Measurements from ENCODE around the gene KCNT1.

KCNT1 gene

GRCh38 chr9:135704483-135704882 lies 2.5 kb downstream of the KCNT1 start:
- Histone ChIP-seq H3K9me3 (ENCODE audit: severe bottlenecking) (no peaks in the 10 kb centered on the region), H3K27me3 (ENCODE audit: insufficient read depth, poor library complexity, severe bottlenecking) (peaks cover 21% of the 10 kb centered on the region), H3K4me1 (ENCODE audit: insufficient read depth, poor library complexity, severe bottlenecking) (no peaks in the 10 kb centered on the region), H3K4me3 (ENCODE audit: severe bottlenecking) (no peak overlapping the region), H3K27ac (ENCODE audit: poor library complexity, severe bottlenecking) (no peak overlapping the region), H3K36me3 (ENCODE audit: low read depth) (no peaks in the 10 kb centered on the region)
- no peak for ATAC-seq (ENCODE audit: low read depth)
- TF ChIP-seq CTCF (IDR thresholded peaks at IDR 0.05; ENCODE audit: poor library complexity, severe bottlenecking) = no peak
- DNase-seq (ENCODE audit: low spot score) = no peak

- H3K4me1 ChIP-seq (ENCODE audit: insufficient read depth, poor library complexity, severe bottlenecking) = no peaks in the 10 kb centered on the region
- H3K4me3 ChIP-seq (ENCODE audit: severe bottlenecking) = no peak overlapping the region
- TF ChIP-seq CTCF (IDR thresholded peaks at IDR 0.05; ENCODE audit: poor library complexity, severe bottlenecking) = no peak
- no peak overlapping the region for H3K27ac ChIP-seq (ENCODE audit: poor library complexity, severe bottlenecking)
- H3K36me3 ChIP-seq (ENCODE audit: low read depth) = no peaks in the 10 kb centered on the region
- peaks cover 21% of the 10 kb centered on the region for H3K27me3 ChIP-seq (ENCODE audit: insufficient read depth, poor library complexity, severe bottlenecking)
- ATAC-seq (ENCODE audit: low read depth) (no peak), DNase-seq (ENCODE audit: low spot score) (no peak)
- H3K9me3 ChIP-seq (ENCODE audit: severe bottlenecking) = no peaks in the 10 kb centered on the region
These were observed 3.4 kb downstream of the KCNT1 start for GRCh38 chr9:135705376-135705775.

- DNase-seq (ENCODE audit: low spot score) (no peak), ATAC-seq (ENCODE audit: low read depth) (no peak)
- Histone ChIP-seq H3K4me1 (ENCODE audit: insufficient read depth, poor library complexity, severe bottlenecking) (no peaks in the 10 kb centered on the region), H3K9me3 (ENCODE audit: severe bottlenecking) (no peaks in the 10 kb centered on the region), H3K27me3 (ENCODE audit: insufficient read depth, poor library complexity, severe bottlenecking) (peaks cover 19% of the 10 kb centered on the region), H3K36me3 (ENCODE audit: low read depth) (no peaks in the 10 kb centered on the region), H3K4me3 (ENCODE audit: severe bottlenecking) (no peak overlapping the region), H3K27ac (ENCODE audit: poor library complexity, severe bottlenecking) (no peak overlapping the region)
- no peak for TF ChIP-seq CTCF (IDR thresholded peaks at IDR 0.05; ENCODE audit: poor library complexity, severe bottlenecking)
These were observed 4.3 kb downstream of the KCNT1 start for GRCh38 chr9:135706288-135706687.

GRCh38 chr9:135707252-135708138 lies 5.5 kb downstream of the KCNT1 start:
- no peak overlapping the region for H3K4me3 ChIP-seq (ENCODE audit: severe bottlenecking)
- H3K27me3 ChIP-seq (ENCODE audit: insufficient read depth, poor library complexity, severe bottlenecking) = peaks cover 17% of the 10 kb centered on the region
- H3K4me1 ChIP-seq (ENCODE audit: insufficient read depth, poor library complexity, severe bottlenecking) = no peaks in the 10 kb centered on the region
- no peak overlapping the region for H3K27ac ChIP-seq (ENCODE audit: poor library complexity, severe bottlenecking)
- no peaks in the 10 kb centered on the region for H3K36me3 ChIP-seq (ENCODE audit: low read depth)
- ATAC-seq (ENCODE audit: low read depth) (no peak), DNase-seq (ENCODE audit: low spot score) (no peak)
- no peaks in the 10 kb centered on the region for H3K9me3 ChIP-seq (ENCODE audit: severe bottlenecking)
- TF ChIP-seq CTCF (IDR thresholded peaks at IDR 0.05; ENCODE audit: poor library complexity, severe bottlenecking) = no peak

GRCh38 chr9:135708164-135708563 lies 6.2 kb downstream of the KCNT1 start:
- TF ChIP-seq CTCF (IDR thresholded peaks at IDR 0.05; ENCODE audit: poor library complexity, severe bottlenecking) = no peak
- peaks cover 19% of the 10 kb centered on the region for H3K27me3 ChIP-seq (ENCODE audit: insufficient read depth, poor library complexity, severe bottlenecking)
- H3K4me1 ChIP-seq (ENCODE audit: insufficient read depth, poor library complexity, severe bottlenecking) = no peaks in the 10 kb centered on the region
- no peak overlapping the region for H3K27ac ChIP-seq (ENCODE audit: poor library complexity, severe bottlenecking)
- no peaks in the 10 kb centered on the region for H3K9me3 ChIP-seq (ENCODE audit: severe bottlenecking)
- H3K36me3 ChIP-seq (ENCODE audit: low read depth) = no peaks in the 10 kb centered on the region
- DNase-seq (ENCODE audit: low spot score) (no peak), ATAC-seq (ENCODE audit: low read depth) (no peak)
- H3K4me3 ChIP-seq (ENCODE audit: severe bottlenecking) = no peak overlapping the region
